Gastroesophageal sphincter (tissue), 4 donors: ENCODE measurements around the gene NEURL1. TPM values are rescaled to one million over a fixed set of nuclear protein-coding genes. Genes with fewer than 3 reads are reported as not detected.

Experiments
- ATAC-seq: fragments of 150-250 bp; one replicate; pipeline ENCODE4 v1.9.1; 2016; ENCODE audit warnings: mild to moderate bottlenecking, moderate library complexity
- H3K27ac ChIP-seq, 4 donors: fragments of 200-600 bp; sonication (generic) in 3 of 4; 1 replicate in 3 of 4; 2 replicates in 1 of 4; pipeline ENCODE4 v1.5.1; 2016 to 2019
- H3K27me3 ChIP-seq: fragments of 200-600 bp; sonication (generic); one replicate; pipeline ENCODE4 v1.5.1; 2019
- H3K36me3 ChIP-seq, 2 donors: fragments of 200-600 bp; sonication (generic); one replicate each; pipeline ENCODE4 v1.5.1; 2019; ENCODE audit warnings: control low read depth in 1 of 2
- H3K4me1 ChIP-seq, 3 donors: fragments of 200-600 bp; sonication (generic); 1 replicate in 2 of 3; 2 replicates in 1 of 3; pipeline ENCODE4 v1.5.1; 2016 to 2019; ENCODE audit warnings: control low read depth in 2 of 3
- H3K4me3 ChIP-seq, 2 donors: fragments of 200-600 bp; sonication (generic); one replicate each; pipeline ENCODE4 v1.5.1; 2019; ENCODE audit warnings: mild to moderate bottlenecking in 1 of 2, moderate library complexity in 1 of 2
- H3K9me3 ChIP-seq, 3 donors: fragments of 200-600 bp; sonication (generic); one replicate each; pipeline ENCODE4 v1.5.1; 2017 to 2019; ENCODE audit warnings: control low read depth in 2 of 3
- EP300 ChIP-seq: sonication (generic); formaldehyde crosslinking; IDR thresholded peaks from one replicate; pipeline ENCODE4 v1.6.1; 2017; ENCODE audit warnings: antibody characterized with exemption, mild to moderate bottlenecking
- POLR2A ChIP-seq, 2 donors: fragments of 450-650 bp; IDR thresholded peaks; one replicate each; pipeline ENCODE4 v1.6.1; 2017; ENCODE audit warnings: antibody characterized with exemption in 2 of 2, mild to moderate bottlenecking in 2 of 2, moderate library complexity in 1 of 2
- POLR2AphosphoS5 ChIP-seq: sonication (generic); formaldehyde crosslinking; IDR thresholded peaks from one replicate; pipeline ENCODE4 v1.6.1; 2017; ENCODE audit warnings: antibody characterized with exemption
- WGBS, 2 donors: methylation state at CpG; one replicate each; pipeline ENCODE4 v1.1.5; 2018; ENCODE audit warnings: low coverage in 1 of 2; 5-methylcytosine and 5-hydroxymethylcytosine counted together
- total RNA-seq, 4 donors: library from RNA; depleted of rRNA; stranded (reverse); fragments of >200 nt; gene quantifications; one replicate each; pipeline ENCODE4 v1.1.0, GENCODE V29; 2016
- TF ChIP-seq, protein P1 (sequence below), 4 experiments: fragments of 200-600 bp in 2 of 4; fragments of 450-650 bp in 2 of 4; sonication (generic) in 1 of 4; IDR thresholded peaks; one replicate each; pipeline ENCODE4 v1.5.1; 2017 to 2019; ENCODE audit warnings: antibody characterized with exemption in 4 of 4, mild to moderate bottlenecking in 2 of 4, moderate library complexity in 2 of 4

The NEURL1 gene
- total RNA-seq, 4 donors from 2014 or later = 0.15 to 0.27 (median 0.19) TPM; not detected in 1

DNA sequence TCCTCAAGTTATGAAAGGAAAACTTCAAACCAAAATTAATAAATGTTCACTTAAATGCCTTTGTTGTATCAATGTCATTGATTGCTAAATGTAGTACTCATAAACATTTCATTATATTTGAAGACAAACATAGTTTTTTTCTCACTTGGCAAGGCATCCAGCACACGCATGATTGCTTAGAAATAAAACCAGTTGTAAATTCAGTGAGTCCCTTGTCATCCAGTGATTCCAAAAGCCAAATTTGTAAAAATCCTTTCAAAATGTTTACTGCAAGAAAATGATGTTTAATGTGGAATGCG, 6.1 kb upstream of the NEURL1 start:
- Histone ChIP-seq H3K4me3 (no peak overlapping the region), H3K36me3 (no peaks in the 10 kb centered on the region), H3K27me3 (no peaks in the 10 kb centered on the region), H3K9me3 (no peaks in the 10 kb centered on the region), H3K27ac (no peak overlapping the region), H3K4me1 (peaks cover 0 to 9% (median 0%) of the 10 kb centered on the region in 3 donors)
- no peak for ATAC-seq
- TF ChIP-seq POLR2AphosphoS5 (no peak), POLR2A (IDR thresholded peaks at IDR 0.05) (no peak), EP300 (no peak)
- TF ChIP-seq, protein P1, sequence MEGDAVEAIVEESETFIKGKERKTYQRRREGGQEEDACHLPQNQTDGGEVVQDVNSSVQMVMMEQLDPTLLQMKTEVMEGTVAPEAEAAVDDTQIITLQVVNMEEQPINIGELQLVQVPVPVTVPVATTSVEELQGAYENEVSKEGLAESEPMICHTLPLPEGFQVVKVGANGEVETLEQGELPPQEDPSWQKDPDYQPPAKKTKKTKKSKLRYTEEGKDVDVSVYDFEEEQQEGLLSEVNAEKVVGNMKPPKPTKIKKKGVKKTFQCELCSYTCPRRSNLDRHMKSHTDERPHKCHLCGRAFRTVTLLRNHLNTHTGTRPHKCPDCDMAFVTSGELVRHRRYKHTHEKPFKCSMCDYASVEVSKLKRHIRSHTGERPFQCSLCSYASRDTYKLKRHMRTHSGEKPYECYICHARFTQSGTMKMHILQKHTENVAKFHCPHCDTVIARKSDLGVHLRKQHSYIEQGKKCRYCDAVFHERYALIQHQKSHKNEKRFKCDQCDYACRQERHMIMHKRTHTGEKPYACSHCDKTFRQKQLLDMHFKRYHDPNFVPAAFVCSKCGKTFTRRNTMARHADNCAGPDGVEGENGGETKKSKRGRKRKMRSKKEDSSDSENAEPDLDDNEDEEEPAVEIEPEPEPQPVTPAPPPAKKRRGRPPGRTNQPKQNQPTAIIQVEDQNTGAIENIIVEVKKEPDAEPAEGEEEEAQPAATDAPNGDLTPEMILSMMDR (IDR thresholded peaks at IDR 0.05) = no peak
- 66 to 76% methylated on average over 2 of the region's 2 CpGs for WGBS, 2 donors

DNA sequence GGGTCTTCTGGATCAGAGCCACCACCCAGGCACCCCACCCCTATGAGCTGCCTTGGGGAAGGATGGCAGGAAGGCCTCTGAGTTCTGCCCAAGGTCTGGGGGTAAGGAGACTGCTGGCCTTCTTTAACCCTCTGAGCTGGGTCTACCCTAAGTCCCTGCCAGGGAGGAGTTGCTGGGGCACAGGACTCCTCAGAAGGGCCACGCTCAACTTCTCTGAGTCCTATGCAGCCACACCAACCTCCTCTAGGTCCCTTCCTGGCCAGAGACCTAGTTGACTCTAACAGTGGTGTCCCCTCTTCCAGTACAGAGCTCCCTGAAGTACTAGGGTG, 2.6 kb upstream of the NEURL1 start:
- H3K4me1 ChIP-seq = peaks cover 0 to 24% (median 4%) of the 10 kb centered on the region in 3 donors
- no peaks in the 10 kb centered on the region for H3K9me3 ChIP-seq
- WGBS, 2 donors = 100% methylated on average over 1 of the region's 1 CpG; no CpG with 5 or more reads in 1 of the 2 donors
- ATAC-seq = no peak
- H3K27me3 ChIP-seq = peaks cover 32% of the 10 kb centered on the region
- no peak overlapping the region for H3K4me3 ChIP-seq
- no peak overlapping the region for H3K27ac ChIP-seq
- TF ChIP-seq POLR2A (IDR thresholded peaks at IDR 0.05) = no peak
- TF ChIP-seq POLR2AphosphoS5 = no peak
- TF ChIP-seq, protein P1 (IDR thresholded peaks at IDR 0.05) = no peak
- TF ChIP-seq EP300 = no peak
- H3K36me3 ChIP-seq = no peaks in the 10 kb centered on the region

DNA sequence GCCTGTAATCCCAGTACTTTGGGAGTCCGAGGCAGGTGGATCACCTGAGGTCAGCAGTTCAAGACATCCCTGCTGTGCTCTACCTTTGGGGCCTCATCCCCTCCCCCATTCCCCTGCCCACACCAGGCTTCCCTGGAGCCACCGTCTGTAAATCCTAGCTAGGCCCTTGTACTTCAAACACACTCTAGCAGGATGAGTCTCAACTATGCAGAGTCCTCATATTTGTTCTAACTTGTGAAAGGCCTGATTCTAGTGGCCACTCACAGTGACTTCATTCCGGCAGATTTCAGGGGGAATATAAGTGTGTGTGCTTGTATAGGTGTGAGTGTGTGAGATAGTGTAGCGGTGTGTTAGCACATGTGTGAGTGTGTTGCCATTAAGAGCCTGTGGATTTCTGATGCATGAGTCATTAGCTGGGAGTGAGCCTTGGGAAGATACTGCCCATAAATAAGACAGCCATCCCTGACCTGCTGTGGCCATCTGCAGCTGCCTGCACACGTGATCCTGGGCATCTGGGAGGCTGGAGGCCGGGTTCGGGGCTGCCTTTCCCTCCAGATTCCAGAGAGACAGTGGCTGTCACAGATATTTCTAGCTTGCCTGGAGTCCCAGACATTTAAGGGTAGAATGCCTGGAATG, 1.7 kb upstream of the NEURL1 start:
- Histone ChIP-seq H3K36me3 (no peaks in the 10 kb centered on the region), H3K27me3 (peaks cover 35% of the 10 kb centered on the region), H3K4me3 (no peak overlapping the region), H3K27ac (no peak overlapping the region), H3K9me3 (no peaks in the 10 kb centered on the region), H3K4me1 (peaks cover 0 to 21% (median 4%) of the 10 kb centered on the region in 3 donors)
- whole genome bisulfite sequencing, 2 donors = 60 to 63% methylated on average over 1 to 6 of the region's 7 CpGs
- no peak for TF ChIP-seq EP300
- TF ChIP-seq POLR2A (IDR thresholded peaks at IDR 0.05) = no peak
- TF ChIP-seq, protein P1 (IDR thresholded peaks at IDR 0.05) = no peak
- ATAC-seq = no peak

DNA sequence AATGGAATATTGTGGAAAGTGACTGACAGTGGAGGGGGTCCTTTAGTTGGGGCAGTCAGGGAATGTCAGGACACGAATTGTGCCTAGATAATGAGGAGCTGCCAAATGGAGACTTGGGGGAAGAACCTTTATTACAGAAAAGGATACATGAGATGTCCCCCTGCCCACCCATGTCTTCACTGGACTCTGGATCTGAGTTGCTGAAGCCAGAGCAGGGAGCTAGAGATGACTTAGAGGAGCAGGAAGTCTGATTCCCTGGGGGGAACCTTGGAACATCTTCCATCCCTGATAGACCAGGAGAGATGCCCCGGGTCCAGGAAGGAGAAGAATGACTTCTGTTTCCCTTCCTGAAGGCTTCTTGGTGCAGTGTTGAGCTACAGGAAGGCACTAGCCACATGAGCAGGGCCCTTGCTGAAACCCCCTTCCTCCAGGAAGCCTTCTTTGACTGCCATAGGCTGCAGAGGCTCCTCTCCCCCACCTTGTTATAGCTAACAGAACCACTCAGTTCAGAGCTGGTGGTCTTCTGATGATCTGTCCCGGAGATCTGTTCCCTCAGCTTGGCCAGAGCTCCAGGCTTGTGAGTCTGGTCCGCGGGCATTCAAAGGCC, 747 bp upstream of the NEURL1 start:
- H3K27me3 ChIP-seq = peaks cover 43% of the 10 kb centered on the region
- H3K4me3 ChIP-seq = peak overlapping the region in 1 of 2 donors; percentile 69
- TF ChIP-seq, protein P1 (IDR thresholded peaks at IDR 0.05) = no peak
- TF ChIP-seq POLR2A (IDR thresholded peaks at IDR 0.05) = no peak
- no peak for TF ChIP-seq POLR2AphosphoS5
- TF ChIP-seq EP300 = no peak
- H3K27ac ChIP-seq = no peak overlapping the region
- H3K9me3 ChIP-seq = no peaks in the 10 kb centered on the region
- no peaks in the 10 kb centered on the region for H3K36me3 ChIP-seq
- WGBS, 2 donors = 72 to 80% methylated on average over 1 to 3 of the region's 5 CpGs
- H3K4me1 ChIP-seq = peaks cover 0 to 21% (median 4%) of the 10 kb centered on the region in 3 donors
- ATAC-seq = no peak
